Measurements from ENCODE around the gene GLB1L2. TPM values are rescaled to one million over a fixed set of nuclear protein-coding genes. Genes with fewer than 3 reads are reported as not detected.

Gene GLB1L2
- total and polyA plus RNA-seq, 2 of the 13 experiments (the other 11 are each of a cell fraction or from before 2014, with no cell fraction given) = 0.59 to 0.69 TPM

DNA sequence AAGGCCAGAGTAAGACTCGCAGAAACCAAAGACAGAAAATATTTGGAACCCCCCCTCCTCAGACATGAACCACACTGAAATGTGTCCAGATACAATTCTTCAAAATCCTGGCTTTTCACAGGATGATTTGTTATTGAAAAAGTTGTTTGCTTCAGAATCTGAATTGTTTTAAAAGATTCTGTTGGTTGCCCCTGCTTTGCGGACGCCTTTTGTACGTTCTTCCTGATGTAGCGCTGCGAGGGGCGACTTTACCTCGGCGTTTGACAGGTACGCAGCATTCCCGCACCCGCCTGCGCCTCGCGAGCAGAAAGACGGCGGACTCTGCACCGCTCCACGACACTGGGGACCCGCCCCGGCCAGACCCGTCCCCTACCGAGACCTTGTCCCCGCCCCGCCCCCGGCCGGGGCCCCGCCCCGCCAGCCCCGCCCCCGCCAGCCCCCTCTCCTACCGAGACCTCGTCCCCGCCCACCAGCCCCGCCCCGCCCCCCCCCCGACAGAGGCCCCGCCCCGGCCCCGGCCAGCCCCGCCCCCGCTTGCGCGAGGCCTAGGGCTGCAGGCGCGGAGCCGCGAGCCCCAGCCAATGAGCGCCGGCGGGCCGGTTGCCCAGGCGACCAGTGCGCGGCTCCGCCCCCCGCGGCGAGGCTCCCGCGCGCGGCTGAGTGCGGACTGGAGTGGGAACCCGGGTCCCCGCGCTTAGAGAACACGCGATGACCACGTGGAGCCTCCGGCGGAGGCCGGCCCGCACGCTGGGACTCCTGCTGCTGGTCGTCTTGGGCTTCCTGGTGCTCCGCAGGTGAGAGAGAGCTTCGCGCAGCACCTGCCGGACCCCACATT lies at the start of gene GLB1L2 (continued):
- TF ChIP-seq ZNF850 (CRISPR knock-in tag; conservative IDR thresholded peaks at IDR 0.05) = no peak
- no peak for TF ChIP-seq SOX13 (IDR thresholded peaks at IDR 0.05)
- no peak for TF ChIP-seq SOX13 (CRISPR knock-in tag; conservative IDR thresholded peaks at IDR 0.05 in 1 of 2, IDR thresholded peaks at IDR 0.05 in 1 of 2)
- peak; percentile 60; the same call in 1 of the 2 replicates for TF ChIP-seq RFX1 (IDR thresholded peaks at IDR 0.05)
- TF ChIP-seq GLMP (CRISPR knock-in tag; IDR thresholded peaks at IDR 0.05; ENCODE audit: borderline replicate concordance) = no peak
- TF ChIP-seq, protein P1, sequence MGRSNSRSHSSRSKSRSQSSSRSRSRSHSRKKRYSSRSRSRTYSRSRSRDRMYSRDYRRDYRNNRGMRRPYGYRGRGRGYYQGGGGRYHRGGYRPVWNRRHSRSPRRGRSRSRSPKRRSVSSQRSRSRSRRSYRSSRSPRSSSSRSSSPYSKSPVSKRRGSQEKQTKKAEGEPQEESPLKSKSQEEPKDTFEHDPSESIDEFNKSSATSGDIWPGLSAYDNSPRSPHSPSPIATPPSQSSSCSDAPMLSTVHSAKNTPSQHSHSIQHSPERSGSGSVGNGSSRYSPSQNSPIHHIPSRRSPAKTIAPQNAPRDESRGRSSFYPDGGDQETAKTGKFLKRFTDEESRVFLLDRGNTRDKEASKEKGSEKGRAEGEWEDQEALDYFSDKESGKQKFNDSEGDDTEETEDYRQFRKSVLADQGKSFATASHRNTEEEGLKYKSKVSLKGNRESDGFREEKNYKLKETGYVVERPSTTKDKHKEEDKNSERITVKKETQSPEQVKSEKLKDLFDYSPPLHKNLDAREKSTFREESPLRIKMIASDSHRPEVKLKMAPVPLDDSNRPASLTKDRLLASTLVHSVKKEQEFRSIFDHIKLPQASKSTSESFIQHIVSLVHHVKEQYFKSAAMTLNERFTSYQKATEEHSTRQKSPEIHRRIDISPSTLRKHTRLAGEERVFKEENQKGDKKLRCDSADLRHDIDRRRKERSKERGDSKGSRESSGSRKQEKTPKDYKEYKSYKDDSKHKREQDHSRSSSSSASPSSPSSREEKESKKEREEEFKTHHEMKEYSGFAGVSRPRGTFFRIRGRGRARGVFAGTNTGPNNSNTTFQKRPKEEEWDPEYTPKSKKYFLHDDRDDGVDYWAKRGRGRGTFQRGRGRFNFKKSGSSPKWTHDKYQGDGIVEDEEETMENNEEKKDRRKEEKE (IDR thresholded peaks at IDR 0.05) = no peak
- no peak for TF ChIP-seq CREB3 (CRISPR knock-in tag; IDR thresholded peaks at IDR 0.05)
- no peak for TF ChIP-seq PCBP1 (IDR thresholded peaks at IDR 0.05; ENCODE audit: borderline replicate concordance, low read depth, low read length)
- TF ChIP-seq THAP9 (CRISPR knock-in tag; IDR thresholded peaks at IDR 0.05; ENCODE audit: borderline replicate concordance) = no peak
- TF ChIP-seq, protein P2, sequence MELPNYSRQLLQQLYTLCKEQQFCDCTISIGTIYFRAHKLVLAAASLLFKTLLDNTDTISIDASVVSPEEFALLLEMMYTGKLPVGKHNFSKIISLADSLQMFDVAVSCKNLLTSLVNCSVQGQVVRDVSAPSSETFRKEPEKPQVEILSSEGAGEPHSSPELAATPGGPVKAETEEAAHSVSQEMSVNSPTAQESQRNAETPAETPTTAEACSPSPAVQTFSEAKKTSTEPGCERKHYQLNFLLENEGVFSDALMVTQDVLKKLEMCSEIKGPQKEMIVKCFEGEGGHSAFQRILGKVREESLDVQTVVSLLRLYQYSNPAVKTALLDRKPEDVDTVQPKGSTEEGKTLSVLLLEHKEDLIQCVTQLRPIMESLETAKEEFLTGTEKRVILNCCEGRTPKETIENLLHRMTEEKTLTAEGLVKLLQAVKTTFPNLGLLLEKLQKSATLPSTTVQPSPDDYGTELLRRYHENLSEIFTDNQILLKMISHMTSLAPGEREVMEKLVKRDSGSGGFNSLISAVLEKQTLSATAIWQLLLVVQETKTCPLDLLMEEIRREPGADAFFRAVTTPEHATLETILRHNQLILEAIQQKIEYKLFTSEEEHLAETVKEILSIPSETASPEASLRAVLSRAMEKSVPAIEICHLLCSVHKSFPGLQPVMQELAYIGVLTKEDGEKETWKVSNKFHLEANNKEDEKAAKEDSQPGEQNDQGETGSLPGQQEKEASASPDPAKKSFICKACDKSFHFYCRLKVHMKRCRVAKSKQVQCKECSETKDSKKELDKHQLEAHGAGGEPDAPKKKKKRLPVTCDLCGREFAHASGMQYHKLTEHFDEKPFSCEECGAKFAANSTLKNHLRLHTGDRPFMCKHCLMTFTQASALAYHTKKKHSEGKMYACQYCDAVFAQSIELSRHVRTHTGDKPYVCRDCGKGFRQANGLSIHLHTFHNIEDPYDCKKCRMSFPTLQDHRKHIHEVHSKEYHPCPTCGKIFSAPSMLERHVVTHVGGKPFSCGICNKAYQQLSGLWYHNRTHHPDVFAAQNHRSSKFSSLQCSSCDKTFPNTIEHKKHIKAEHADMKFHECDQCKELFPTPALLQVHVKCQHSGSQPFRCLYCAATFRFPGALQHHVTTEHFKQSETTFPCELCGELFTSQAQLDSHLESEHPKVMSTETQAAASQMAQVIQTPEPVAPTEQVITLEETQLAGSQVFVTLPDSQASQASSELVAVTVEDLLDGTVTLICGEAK (IDR thresholded peaks at IDR 0.05) = no peak
- TF ChIP-seq, protein P2 (CRISPR knock-in tag; IDR thresholded peaks at IDR 0.05) = no peak
